Measurements from ENCODE around the gene SPDEF.
A peak's percentile ranks its signal among the peaks of the same experiment; 100 is the strongest.

SPDEF gene

GRCh38 chr6:34595332-34596184, 39.4 kb upstream of the SPDEF start:
- no peak for FAIRE-seq
- DNase-seq (ENCODE audit: insufficient read length, low spot score): no peak
- TF ChIP-seq SPI1 (IDR thresholded peaks at IDR 0.05; ENCODE audit: low read depth, low read length): no peak
- TF ChIP-seq POLR2A (IDR thresholded peaks at IDR 0.05; ENCODE audit: low read depth, low read length): no peak
- TF ChIP-seq POU2F2 (IDR thresholded peaks at IDR 0.05; ENCODE audit: low read depth, low read length): no peak
- no peak for TF ChIP-seq POLR2AphosphoS5 (IDR thresholded peaks at IDR 0.05; ENCODE audit: low read depth, low read length)
- no peak for TF ChIP-seq PAX5 (IDR thresholded peaks at IDR 0.05; ENCODE audit: insufficient read depth, low read length, severe bottlenecking)
- TF ChIP-seq TAF1 (IDR thresholded peaks at IDR 0.05; ENCODE audit: low read depth, low read length): no peak

GRCh38 chr6:34593701-34594100, 37.6 kb upstream of the SPDEF start:
- FAIRE-seq (no peak), DNase-seq (ENCODE audit: insufficient read length, low spot score) (no peak)
- no peak for TF ChIP-seq PAX5 (IDR thresholded peaks at IDR 0.05; ENCODE audit: insufficient read depth, low read length, severe bottlenecking)
- no peak for TF ChIP-seq TAF1 (IDR thresholded peaks at IDR 0.05; ENCODE audit: low read depth, low read length)
- no peak for TF ChIP-seq POLR2A (IDR thresholded peaks at IDR 0.05; ENCODE audit: low read depth, low read length)
- TF ChIP-seq POU2F2 (IDR thresholded peaks at IDR 0.05; ENCODE audit: low read depth, low read length): no peak
- TF ChIP-seq SPI1 (IDR thresholded peaks at IDR 0.05; ENCODE audit: low read depth, low read length): no peak
- no peak for TF ChIP-seq POLR2AphosphoS5 (IDR thresholded peaks at IDR 0.05; ENCODE audit: low read depth, low read length)

- DNase-seq (ENCODE audit: insufficient read length, low spot score): no peak
- TF ChIP-seq POU2F2 (IDR thresholded peaks at IDR 0.05; ENCODE audit: low read depth, low read length) (no peak), POLR2AphosphoS5 (IDR thresholded peaks at IDR 0.05; ENCODE audit: low read depth, low read length) (no peak)
- peak; percentile 55 for FAIRE-seq
These were observed 36.3 kb upstream of the SPDEF start for GRCh38 chr6:34592208-34592952.

- DNase-seq (ENCODE audit: insufficient read length, low spot score) (no peak), FAIRE-seq (no peak)
- TF ChIP-seq TAF1 (IDR thresholded peaks at IDR 0.05; ENCODE audit: low read depth, low read length) (no peak), POLR2A (IDR thresholded peaks at IDR 0.05; ENCODE audit: low read depth, low read length) (no peak), POU2F2 (IDR thresholded peaks at IDR 0.05; ENCODE audit: low read depth, low read length) (no peak), POLR2AphosphoS5 (IDR thresholded peaks at IDR 0.05; ENCODE audit: low read depth, low read length) (no peak), PAX5 (IDR thresholded peaks at IDR 0.05; ENCODE audit: insufficient read depth, low read length, severe bottlenecking) (no peak), SPI1 (IDR thresholded peaks at IDR 0.05; ENCODE audit: low read depth, low read length) (no peak)
These were observed 33.6 kb upstream of the SPDEF start for GRCh38 chr6:34589691-34590090.

DNA sequence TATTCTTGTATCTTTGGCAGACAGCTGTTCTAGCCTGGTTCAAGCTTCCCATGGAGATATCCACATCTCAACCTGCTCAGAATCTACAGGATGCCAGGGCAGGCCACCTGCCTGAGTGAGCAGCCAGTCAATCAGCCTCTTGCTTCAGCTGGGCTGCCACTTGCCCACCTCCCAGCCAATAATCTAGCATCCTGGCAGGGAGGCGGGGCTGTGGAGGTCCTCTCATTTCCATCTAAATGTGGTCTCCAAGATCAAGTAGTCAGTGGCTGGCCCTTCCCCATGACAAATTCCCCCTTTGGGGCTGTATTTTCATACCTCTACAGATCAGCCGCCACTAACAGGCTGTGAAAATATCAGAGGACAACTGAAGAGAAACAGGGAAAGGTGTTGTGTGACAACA, 33.0 kb upstream of the SPDEF start:
- FAIRE-seq (no peak), DNase-seq (ENCODE audit: insufficient read length, low spot score) (no peak)
- TF ChIP-seq SPI1 (IDR thresholded peaks at IDR 0.05; ENCODE audit: low read depth, low read length) (no peak), POLR2A (IDR thresholded peaks at IDR 0.05; ENCODE audit: low read depth, low read length) (no peak), PAX5 (IDR thresholded peaks at IDR 0.05; ENCODE audit: insufficient read depth, low read length, severe bottlenecking) (no peak), POU2F2 (IDR thresholded peaks at IDR 0.05; ENCODE audit: low read depth, low read length) (no peak), POLR2AphosphoS5 (IDR thresholded peaks at IDR 0.05; ENCODE audit: low read depth, low read length) (no peak), TAF1 (IDR thresholded peaks at IDR 0.05; ENCODE audit: low read depth, low read length) (no peak)

GRCh38 chr6:34587851-34588250, 31.7 kb upstream of the SPDEF start:
- TF ChIP-seq SPI1 (IDR thresholded peaks at IDR 0.05; ENCODE audit: low read depth, low read length) (no peak), POU2F2 (IDR thresholded peaks at IDR 0.05; ENCODE audit: low read depth, low read length) (no peak), TAF1 (IDR thresholded peaks at IDR 0.05; ENCODE audit: low read depth, low read length) (no peak), PAX5 (IDR thresholded peaks at IDR 0.05; ENCODE audit: insufficient read depth, low read length, severe bottlenecking) (no peak), POLR2AphosphoS5 (IDR thresholded peaks at IDR 0.05; ENCODE audit: low read depth, low read length) (no peak), POLR2A (IDR thresholded peaks at IDR 0.05; ENCODE audit: low read depth, low read length) (no peak)
- FAIRE-seq (no peak), DNase-seq (ENCODE audit: insufficient read length, low spot score) (no peak)

DNA sequence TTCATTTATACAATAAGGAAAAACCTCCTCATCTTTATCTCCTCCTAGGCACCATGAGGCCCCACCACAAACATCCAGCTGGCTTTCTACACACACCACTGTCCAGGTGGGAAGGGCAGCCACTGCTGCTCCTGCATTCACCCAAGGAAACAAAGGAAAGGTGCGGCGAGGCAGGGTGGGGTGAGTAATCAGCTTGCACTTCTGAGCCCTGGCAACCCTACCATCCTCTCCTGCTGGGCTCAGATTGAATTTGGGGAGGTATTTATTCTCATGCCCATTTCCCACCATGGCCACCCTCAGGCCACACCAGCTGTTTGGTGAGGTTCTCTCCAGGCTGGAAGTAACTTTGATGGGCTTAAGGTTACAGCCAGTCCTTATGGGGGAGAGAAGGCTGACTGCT, 31.2 kb upstream of the SPDEF start:
- FAIRE-seq (no peak), DNase-seq (ENCODE audit: insufficient read length, low spot score) (no peak)
- TF ChIP-seq PAX5 (IDR thresholded peaks at IDR 0.05; ENCODE audit: insufficient read depth, low read length, severe bottlenecking): no peak
- TF ChIP-seq TAF1 (IDR thresholded peaks at IDR 0.05; ENCODE audit: low read depth, low read length): no peak
- no peak for TF ChIP-seq POU2F2 (IDR thresholded peaks at IDR 0.05; ENCODE audit: low read depth, low read length)
- TF ChIP-seq POLR2AphosphoS5 (IDR thresholded peaks at IDR 0.05; ENCODE audit: low read depth, low read length): no peak
- TF ChIP-seq POLR2A (IDR thresholded peaks at IDR 0.05; ENCODE audit: low read depth, low read length): no peak

DNA sequence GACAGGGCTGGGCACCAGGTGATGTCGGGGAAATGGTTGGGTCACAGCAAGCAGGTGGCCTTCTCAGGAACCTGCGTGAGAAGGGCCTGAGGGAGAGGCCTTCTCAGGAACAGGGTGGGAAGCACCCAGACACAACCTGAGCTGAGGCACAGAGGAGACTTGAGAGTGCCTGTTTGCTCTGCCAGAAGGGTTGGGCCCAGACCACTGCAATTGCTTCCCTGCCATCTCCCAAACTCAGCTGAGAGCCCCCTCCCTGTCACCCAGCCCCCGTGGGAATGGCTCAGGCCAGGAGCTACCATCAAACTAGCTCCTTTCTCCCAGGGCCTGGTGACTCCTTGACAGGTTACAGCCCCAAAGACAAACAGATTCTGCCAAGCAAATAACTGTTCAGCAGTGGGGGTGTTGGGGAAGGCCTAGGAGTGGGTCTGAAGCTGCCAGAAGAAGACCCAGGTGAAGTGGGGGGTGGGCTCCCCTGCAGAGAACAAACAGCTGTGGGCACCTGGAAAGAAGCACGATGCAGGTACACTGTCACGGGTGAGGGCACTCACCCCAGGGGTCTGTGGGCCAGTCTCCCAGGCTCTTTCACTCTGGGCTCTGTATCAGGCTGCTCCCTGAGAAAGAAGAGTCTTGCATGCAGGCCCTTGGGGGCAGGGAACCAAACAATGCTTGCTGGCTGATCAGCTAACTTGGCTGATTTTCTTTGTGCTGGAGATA, 30.4 kb upstream of the SPDEF start:
- no peak for DNase-seq (ENCODE audit: insufficient read length, low spot score)
- TF ChIP-seq POLR2AphosphoS5 (IDR thresholded peaks at IDR 0.05; ENCODE audit: low read depth, low read length): no peak
- TF ChIP-seq TAF1 (IDR thresholded peaks at IDR 0.05; ENCODE audit: low read depth, low read length): no peak
- no peak for TF ChIP-seq SPI1 (IDR thresholded peaks at IDR 0.05; ENCODE audit: low read depth, low read length)
- no peak for TF ChIP-seq PAX5 (IDR thresholded peaks at IDR 0.05; ENCODE audit: insufficient read depth, low read length, severe bottlenecking)
- TF ChIP-seq POU2F2 (IDR thresholded peaks at IDR 0.05; ENCODE audit: low read depth, low read length): no peak
- TF ChIP-seq POLR2A (IDR thresholded peaks at IDR 0.05; ENCODE audit: low read depth, low read length): no peak
- FAIRE-seq: no peak

DNA sequence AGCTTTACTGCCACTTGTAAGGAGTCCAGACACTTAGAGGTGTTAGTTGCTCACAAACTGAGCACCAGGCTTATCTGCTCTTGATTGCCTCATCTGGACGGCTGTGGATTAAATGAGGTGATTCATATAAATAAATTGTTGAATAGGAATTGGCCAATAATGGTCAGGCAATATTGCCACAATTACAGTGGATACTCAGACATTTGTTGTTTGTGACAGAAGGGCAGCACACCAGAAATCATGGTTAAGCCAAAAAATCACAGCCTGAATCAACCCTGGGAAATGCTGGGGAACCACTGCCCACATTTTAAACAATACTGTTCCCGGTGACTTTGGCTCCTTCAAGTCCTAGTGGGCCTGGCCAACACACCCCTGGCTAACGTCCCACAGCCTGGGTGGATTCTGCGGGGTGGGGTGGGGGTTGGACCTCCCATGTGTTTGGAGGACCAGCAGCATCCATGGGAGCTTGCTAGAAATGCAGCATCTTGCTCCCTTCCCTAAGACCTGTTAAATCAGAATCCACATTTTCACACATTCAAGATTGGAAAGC, 29.5 kb upstream of the SPDEF start:
- TF ChIP-seq POLR2AphosphoS5 (IDR thresholded peaks at IDR 0.05; ENCODE audit: low read depth, low read length) (no peak), TAF1 (IDR thresholded peaks at IDR 0.05; ENCODE audit: low read depth, low read length) (no peak), SPI1 (IDR thresholded peaks at IDR 0.05; ENCODE audit: low read depth, low read length) (no peak), PAX5 (IDR thresholded peaks at IDR 0.05; ENCODE audit: insufficient read depth, low read length, severe bottlenecking) (no peak), POU2F2 (IDR thresholded peaks at IDR 0.05; ENCODE audit: low read depth, low read length) (no peak), POLR2A (IDR thresholded peaks at IDR 0.05; ENCODE audit: low read depth, low read length) (no peak)
- DNase-seq (ENCODE audit: insufficient read length, low spot score) (no peak), FAIRE-seq (no peak)

All from GM12891 (cell line).